Sigmoid colon (tissue), 4 donors: Measurements from ENCODE around the gene PEX6.

Experiments
- EP300 ChIP-seq, 4 donors: sonication (generic); formaldehyde crosslinking; IDR thresholded peaks; one replicate each; pipeline ENCODE4 v1.6.1; 2017; ENCODE audit warnings: antibody characterized with exemption in 4 of 4
- POLR2A ChIP-seq, 2 donors: fragments of 450-650 bp; IDR thresholded peaks; one replicate each; pipeline ENCODE4 v1.6.1; 2016; ENCODE audit warnings: antibody characterized with exemption in 2 of 2, mild to moderate bottlenecking in 2 of 2, moderate library complexity in 2 of 2
- POLR2AphosphoS5 ChIP-seq, 4 donors: sonication (generic); formaldehyde crosslinking; IDR thresholded peaks; one replicate each; pipeline ENCODE4 v1.6.1; 2017; ENCODE audit warnings: antibody characterized with exemption in 4 of 4
- TF ChIP-seq, protein P1 (sequence below), 4 experiments: fragments of 450-650 bp in 3 of 4; fragments of 200-600 bp in 1 of 4; IDR thresholded peaks; one replicate each; pipeline ENCODE4 v1.5.1; 2016 to 2019; ENCODE audit warnings: antibody characterized with exemption in 4 of 4, mild to moderate bottlenecking in 3 of 4, moderate library complexity in 2 of 4

DNA sequence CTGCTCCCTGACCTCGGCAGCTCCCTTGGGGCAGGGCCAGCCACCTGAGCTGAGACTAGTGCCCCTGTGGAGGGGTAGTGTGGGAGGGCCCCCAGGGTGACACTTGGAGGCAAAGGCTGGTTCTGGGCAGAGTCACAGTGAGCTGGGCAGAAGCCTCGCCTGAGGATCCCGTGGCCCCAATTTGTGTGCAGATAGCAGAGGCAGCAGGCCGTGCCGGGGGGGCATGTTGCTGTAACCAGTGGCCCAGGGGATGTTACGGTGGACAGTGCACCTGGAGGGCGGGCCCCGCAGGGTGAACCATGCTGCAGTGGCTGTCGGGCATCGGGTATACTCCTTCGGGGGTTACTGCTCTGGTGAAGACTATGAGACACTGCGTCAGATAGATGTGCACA lies 38.0 kb upstream of the PEX6 start:
- TF ChIP-seq, protein P1, sequence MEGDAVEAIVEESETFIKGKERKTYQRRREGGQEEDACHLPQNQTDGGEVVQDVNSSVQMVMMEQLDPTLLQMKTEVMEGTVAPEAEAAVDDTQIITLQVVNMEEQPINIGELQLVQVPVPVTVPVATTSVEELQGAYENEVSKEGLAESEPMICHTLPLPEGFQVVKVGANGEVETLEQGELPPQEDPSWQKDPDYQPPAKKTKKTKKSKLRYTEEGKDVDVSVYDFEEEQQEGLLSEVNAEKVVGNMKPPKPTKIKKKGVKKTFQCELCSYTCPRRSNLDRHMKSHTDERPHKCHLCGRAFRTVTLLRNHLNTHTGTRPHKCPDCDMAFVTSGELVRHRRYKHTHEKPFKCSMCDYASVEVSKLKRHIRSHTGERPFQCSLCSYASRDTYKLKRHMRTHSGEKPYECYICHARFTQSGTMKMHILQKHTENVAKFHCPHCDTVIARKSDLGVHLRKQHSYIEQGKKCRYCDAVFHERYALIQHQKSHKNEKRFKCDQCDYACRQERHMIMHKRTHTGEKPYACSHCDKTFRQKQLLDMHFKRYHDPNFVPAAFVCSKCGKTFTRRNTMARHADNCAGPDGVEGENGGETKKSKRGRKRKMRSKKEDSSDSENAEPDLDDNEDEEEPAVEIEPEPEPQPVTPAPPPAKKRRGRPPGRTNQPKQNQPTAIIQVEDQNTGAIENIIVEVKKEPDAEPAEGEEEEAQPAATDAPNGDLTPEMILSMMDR (IDR thresholded peaks at IDR 0.05), result no peak
- TF ChIP-seq POLR2A (IDR thresholded peaks at IDR 0.05) (no peak), POLR2AphosphoS5 (IDR thresholded peaks at IDR 0.05) (no peak), EP300 (IDR thresholded peaks at IDR 0.05) (no peak)
